GM23338 (cell line): Measurements from ENCODE around the gene MOK.

Source experiments
- CREB1 ChIP-seq: fragments of 250-450 bp; sonication (Bioruptor Pico); IDR thresholded peaks from 2 replicates; pipeline ENCODE4 v1.5.0; 2020; ENCODE audit warnings: low read depth, mild to moderate bottlenecking, moderate library complexity
- CTCF ChIP-seq, 2 experiments: fragments of 200-600 bp in 1 of 2; sonication (generic) in 1 of 2; conservative IDR thresholded peaks; 2 replicates each; pipeline versions ENCODE4 v1.5.1 to v1.6.1; 2016 to 2017; ENCODE audit warnings: antibody characterized with exemption in 2 of 2, low read depth in 2 of 2, mild to moderate bottlenecking in 2 of 2, moderate library complexity in 1 of 2
- ETS1 ChIP-seq: IDR thresholded peaks from 2 replicates; pipeline ENCODE4 v1.6.1; 2016; ENCODE audit warnings: antibody characterized with exemption
- EZH2 ChIP-seq: fragments of 200-600 bp; sonication (generic); IDR thresholded peaks from one replicate; pipeline ENCODE4 v1.8.0; 2017; ENCODE audit warnings: antibody characterized with exemption, mild to moderate bottlenecking, low read depth; ENCODE audit not compliant: unreplicated experiment
- EZH2phosphoT487 ChIP-seq: fragments of 200-600 bp; sonication (generic); IDR thresholded peaks from one replicate; pipeline ENCODE4 v1.8.1; 2018; ENCODE audit warnings: antibody characterized with exemption; ENCODE audit not compliant: unreplicated experiment
- JUNB ChIP-seq: IDR thresholded peaks from one replicate; pipeline ENCODE4 v1.6.1; 2016; ENCODE audit warnings: antibody characterized with exemption; ENCODE audit not compliant: unreplicated experiment
- NANOG ChIP-seq: IDR thresholded peaks from 2 replicates; pipeline ENCODE4 v1.6.1; 2016; ENCODE audit warnings: antibody characterized with exemption, borderline replicate concordance
- POLR2AphosphoS5 ChIP-seq: IDR thresholded peaks from 2 replicates; pipeline ENCODE4 v1.6.1; 2016; ENCODE audit warnings: antibody characterized with exemption, low read depth
- REST ChIP-seq: IDR thresholded peaks from one replicate; pipeline ENCODE4 v1.6.1; 2018; ENCODE audit warnings: antibody characterized with exemption; ENCODE audit not compliant: unreplicated experiment
- STAT1 ChIP-seq: IDR thresholded peaks from one replicate; pipeline ENCODE4 v1.6.1; 2016; ENCODE audit warnings: antibody characterized with exemption; ENCODE audit not compliant: unreplicated experiment
- ZNF114 ChIP-seq: fragments of 250-450 bp; sonication (Bioruptor Pico); IDR thresholded peaks from 2 replicates; pipeline ENCODE4 v1.5.0; 2020; ENCODE audit warnings: mild to moderate bottlenecking, moderate library complexity
- ZNF331 ChIP-seq: fragments of 250-450 bp; sonication (Bioruptor Pico); IDR thresholded peaks from 2 replicates; pipeline ENCODE4 v1.5.0; 2020; ENCODE audit warnings: low read depth, mild to moderate bottlenecking, moderate library complexity
- ZNF462 ChIP-seq: fragments of 250-450 bp; sonication (Bioruptor Pico); IDR thresholded peaks from 2 replicates; pipeline ENCODE4 v1.5.0; 2020; ENCODE audit warnings: mild to moderate bottlenecking, moderate library complexity

GRCh38 chr14:102222009-102222575 lies 82.9 kb downstream of the MOK start:
- TF ChIP-seq CTCF (conservative IDR thresholded peaks at IDR 0.05; ENCODE audit: low read depth in 2 of 2) (no peak), CREB1 (CRISPR knock-in tag) (no peak), EZH2phosphoT487 (no peak), REST (no peak), JUNB (no peak), POLR2AphosphoS5 (no peak), NANOG (no peak), EZH2 (no peak), STAT1 (no peak), ZNF114 (CRISPR knock-in tag) (no peak), ZNF462 (CRISPR knock-in tag) (no peak), ETS1 (no peak), ZNF331 (no peak)
